HG02973 (cell line): Measurements from ENCODE around the gene ETFDH.
"Not testable (repeated sequence)": the region's sequence is repeated elsewhere in the genome, so short reads cannot be mapped to it uniquely, and the experiment has no call there.

ENCODE experiments used
- ATAC-seq: cut with Tn5 transposase; IDR thresholded peaks from one replicate; pipeline ENCODE4 v1.9.1; 2021; ENCODE audit warnings: moderate library complexity; ENCODE audit not compliant: unreplicated experiment

The ETFDH gene

DNA sequence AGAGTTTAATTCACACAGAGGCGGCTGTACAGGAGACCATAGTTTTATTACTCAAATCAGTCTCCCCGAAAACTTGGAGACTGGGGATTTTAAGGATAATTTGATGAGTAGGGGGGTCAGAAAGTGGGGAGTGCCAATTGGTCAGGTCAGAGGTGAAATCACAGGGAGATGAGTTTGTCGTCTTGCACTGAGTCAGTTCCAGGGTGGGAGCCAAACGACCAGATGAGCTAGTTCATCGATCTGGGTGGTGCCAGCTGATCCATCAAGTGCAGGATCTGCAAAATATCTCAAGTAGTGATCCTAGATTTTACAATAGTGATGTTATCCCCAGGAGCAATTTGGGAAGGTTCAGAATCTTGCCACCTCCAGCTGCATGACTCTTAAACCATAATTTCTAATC, 4.0 kb downstream of the ETFDH start:
- no peak for ATAC-seq

DNA sequence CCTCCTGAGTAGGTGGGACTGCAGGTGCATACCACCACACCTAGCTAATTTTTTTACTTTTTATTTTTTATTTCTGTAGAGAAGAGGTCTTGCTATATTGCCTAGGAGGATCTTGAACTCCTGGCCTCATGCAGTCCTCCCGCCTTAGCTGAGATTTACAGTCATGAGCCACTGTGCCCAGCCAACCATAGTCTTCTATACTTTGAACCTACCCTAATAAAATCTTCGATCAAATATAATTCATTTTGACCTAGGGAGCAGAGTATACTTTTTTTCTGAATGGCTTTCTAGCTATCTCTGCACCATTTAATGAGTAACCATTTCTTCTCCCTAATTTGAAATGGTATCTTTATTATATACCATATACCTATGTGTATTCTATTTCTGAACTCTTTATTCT, 6.7 kb downstream of the ETFDH start:
- no peak for ATAC-seq

DNA sequence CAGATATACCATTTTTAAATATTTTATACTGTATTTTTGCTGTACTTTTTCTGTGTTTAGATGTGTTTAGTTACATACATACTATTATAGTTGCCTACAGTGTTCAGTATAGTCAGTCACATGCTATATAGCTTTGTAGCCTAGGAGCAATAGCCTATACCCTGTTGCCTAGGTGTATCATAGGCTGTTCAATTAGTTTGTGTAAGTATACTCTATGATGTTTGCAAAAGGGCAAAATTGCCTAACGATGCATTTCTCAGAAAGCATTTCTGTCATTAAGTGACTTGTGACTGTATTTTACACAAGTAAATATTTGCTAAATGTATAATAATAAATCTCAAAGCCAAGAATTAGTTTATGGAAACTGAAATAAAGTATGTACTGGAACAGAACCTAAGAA, 9.5 kb downstream of the ETFDH start:
- ATAC-seq = no peak

DNA sequence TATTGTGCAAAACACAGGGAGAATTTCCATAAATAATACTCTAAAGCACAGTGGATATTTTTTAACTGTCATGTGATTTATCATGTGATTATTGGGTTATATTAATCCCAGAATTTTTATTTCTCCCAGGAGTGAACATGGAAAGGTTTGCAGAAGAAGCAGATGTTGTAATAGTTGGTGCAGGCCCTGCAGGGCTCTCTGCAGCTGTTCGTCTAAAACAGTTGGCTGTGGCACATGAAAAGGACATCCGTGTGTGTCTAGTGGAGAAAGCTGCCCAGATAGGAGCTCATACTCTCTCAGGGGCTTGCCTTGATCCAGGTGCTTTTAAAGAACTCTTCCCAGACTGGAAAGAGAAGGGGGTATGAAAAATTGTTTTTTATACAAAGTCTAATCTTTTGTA, 10.0 kb downstream of the ETFDH start:
- no peak for ATAC-seq

DNA sequence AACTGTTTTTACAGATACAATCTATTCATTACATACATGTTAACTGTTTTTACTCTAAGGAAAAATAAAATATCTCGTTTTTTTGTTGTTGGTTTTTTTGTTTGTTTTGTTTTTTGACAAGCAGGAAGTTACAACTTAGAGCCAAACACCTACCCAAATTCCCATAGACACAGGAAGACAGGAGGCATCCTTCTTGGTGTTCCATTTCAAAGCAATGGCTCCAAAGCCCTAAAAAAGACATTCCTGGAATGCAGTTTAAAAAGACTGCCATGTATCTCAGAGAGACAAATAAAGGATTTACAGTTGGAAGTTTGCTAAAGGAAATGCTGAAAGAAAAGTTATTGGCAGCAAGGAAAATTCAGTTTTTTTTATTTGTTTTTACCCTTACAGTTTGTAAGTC, 16.7 kb downstream of the ETFDH start:
- ATAC-seq = no peak

DNA sequence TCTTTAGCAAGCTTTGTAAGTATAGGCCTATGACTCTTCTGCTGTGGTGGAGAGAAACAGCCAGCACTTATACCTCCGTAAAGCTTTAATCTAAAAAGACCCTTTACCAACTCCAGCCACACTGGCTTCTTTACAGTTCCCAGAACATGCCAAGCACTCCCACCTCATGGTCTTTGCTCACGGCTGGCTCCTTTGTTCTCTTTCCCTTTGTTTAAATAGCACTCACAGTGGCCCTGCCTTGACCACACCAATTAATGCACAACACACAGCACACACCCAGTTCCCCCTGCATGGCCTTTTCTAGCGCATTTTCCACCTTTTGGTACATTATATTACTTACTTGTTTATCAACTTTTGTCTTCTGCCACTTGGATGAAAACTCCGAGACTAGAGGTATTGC, 32.2 kb downstream of the ETFDH start:
- no peak for ATAC-seq

DNA sequence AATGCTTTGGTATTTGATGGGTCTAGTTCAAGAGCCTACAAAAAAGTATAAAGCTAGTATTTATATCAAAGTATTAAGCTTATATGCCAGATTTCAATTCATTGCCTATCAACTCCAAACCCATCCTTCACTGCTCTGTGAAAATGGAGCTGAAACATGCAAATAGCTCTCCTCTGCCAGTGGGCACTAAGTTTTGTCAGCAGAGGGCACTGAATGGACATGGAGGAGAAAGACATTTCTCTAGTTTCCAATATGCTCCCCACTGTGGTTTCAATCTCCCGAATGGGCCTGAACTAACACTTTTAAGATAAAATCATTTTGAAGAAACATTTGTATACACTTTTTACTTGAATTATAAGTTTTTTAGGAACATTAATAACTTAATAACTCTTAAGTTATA, 38.7 kb downstream of the ETFDH start:
- ATAC-seq = no peak

DNA sequence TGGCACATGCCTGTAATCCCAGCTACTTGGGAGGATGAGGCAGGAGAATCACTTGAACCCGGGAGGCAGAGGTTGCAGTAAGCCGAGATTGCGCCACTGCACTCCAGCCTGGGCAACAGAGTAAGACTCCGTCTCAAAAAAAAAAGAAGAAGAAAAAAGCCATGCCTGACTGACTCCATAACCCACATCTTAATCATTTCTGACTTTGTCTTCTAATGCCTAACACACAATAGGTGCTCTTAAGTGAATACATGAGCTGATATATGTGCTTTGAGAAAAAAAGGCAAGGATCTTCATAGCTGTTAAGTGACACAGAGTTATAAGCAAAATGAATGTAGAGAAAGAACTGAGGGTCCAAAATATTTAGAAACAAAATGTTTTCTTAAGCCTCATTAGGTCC, 40.5 kb downstream of the ETFDH start:
- peak; percentile 49 for ATAC-seq

DNA sequence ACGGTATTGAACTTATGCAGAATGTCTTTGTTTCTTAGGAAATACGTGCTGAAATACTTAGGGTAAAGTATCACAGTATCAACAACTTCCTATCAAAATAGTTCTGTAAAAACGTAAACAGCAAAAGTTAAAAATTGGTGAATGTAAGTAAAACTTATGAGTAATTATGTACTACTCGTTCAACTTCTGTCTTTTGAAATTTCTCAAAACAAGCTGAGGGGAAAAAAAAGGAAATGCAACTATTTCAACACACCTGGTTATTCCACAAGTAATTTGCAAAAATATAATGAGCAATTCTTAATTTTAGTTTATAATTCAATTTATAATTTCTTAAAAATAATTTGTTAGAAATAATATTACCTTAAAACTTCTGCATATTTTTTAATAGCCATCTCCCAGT, 42.8 kb downstream of the ETFDH start:
- ATAC-seq = no peak

DNA sequence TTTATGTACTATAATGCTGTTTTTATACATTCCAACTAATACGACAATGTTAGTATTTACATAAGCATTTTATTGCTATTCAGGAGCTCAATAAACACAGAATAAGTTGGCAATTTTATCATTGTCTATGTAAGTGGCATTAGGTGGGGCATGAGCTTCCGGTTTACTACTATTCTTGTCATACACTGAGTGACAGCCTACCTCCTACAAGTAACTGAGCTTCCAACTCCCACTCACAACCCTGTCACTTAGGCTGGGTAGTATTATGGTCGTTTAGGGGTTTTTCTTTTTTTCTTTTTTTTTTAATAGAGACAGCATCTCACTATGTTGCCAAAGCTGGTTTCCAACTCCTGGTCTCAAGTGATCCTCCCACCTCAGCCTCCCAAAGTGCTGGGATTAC, 43.7 kb downstream of the ETFDH start:
- ATAC-seq = no peak

DNA sequence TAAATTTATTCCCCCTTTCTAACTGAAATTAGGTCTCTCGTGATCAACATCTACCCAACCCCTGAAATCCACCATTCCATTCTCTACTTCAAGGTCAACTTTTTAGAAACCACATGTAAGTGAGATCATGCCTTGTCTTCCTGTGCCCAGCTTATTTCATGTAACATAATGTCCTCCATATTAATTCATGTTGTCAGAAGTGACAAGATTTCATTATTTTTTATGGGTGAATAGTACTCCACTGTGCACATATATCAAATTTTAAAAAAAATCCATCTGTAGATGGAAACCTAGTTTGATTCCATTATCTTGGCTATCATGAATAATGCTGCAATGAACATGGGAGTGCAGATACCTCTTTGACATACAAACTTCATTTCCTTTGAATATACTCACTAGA, 49.6 kb downstream of the ETFDH start:
- ATAC-seq = no peak

DNA sequence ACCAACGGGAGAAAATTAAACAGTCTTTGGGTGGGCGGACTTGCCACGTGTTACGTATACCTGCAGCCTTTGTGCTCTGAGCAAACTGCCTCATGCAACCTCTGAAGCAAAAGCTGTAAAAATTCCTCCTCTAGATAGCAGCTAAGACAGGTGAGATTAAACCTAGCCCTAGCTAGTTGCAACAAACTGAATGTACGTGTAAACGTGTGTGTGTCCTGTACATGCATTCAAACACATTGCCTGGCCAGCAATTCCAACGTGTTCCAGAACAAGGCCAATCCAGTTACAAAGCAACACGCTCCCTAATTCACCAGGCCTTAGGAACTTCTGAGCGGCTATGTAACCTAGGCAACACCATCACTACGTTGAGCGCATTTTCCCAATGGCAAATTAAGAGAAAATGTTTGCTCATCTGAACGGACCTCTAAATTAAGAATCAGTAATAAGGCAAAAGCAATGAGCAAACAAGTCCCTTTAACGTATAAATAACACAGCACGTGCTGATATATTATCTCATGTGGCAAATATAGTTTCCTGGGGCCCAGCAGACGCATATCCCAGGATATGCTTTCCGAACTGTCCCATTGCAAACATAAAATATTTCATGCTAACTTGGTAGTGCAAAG, 50.3 kb downstream of the ETFDH start:
- peak; percentile 24 for ATAC-seq

DNA sequence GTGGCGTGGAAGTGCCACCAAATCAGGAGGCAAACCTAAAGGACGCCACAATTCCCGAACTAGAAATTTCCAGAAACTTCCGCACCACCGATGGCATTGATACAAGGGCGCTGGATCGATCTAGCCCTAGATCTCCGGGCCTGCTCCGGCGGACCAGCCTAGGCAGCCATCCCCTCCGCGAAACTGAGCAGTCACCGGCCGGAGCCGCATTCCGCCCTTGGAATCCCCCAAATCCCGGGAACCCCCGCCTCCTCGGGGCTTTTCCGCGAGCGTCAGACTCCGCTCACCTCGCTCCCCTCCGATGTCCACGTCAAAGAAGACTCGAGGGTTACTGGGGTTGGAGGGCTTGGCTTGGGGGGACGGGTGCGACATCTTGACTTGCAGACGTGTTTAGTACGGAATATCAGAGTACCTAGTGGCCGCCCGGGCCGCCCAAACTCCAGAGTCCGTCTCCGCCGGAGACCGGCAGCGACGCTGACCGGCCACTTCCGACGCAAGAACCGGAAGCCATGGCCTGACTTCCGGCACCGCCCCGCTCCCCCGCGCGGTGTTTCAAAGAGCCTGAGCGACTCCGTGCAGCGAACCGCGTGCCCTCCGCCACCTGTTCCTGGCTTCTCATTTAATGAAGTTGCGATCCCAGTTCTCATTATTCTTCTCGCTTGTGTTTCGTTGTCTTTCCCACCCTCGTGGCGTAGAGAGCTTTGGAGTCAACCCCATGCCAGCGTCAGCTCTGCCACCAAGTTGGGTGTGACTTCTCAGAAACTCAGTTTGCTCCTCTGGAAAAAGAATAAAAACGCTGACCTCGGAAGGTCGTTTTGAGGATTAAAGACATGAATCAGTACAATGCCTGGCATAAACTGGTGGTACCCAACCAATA, 51.1 kb downstream of the ETFDH start, which contains the start of gene PPID:
PPID (minus strand) TSS at position 480 of the 877 bp plus-strand sequence; CDS start at position 372, 108 bp downstream.
- ATAC-seq = peak; percentile 96

DNA sequence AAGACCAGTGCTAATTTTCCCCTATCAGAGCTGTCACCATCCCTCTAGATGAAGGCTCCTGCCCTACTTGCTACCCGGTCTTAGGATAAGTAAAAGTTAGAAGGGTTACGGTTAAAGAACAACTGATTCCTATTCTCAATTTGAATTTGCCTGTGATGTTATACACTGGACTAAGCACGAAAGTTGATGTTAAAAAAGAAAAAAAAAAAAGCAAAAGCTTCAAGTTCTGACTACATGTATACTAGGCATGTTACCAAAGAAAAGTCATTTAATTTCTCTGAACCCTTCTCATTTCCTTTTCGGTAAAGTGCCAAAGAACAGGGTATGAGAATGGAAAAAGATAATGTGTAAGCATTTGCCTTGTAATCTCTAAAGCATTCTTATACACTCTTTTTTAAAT, 52.5 kb downstream of the ETFDH start:
- no peak for ATAC-seq

DNA sequence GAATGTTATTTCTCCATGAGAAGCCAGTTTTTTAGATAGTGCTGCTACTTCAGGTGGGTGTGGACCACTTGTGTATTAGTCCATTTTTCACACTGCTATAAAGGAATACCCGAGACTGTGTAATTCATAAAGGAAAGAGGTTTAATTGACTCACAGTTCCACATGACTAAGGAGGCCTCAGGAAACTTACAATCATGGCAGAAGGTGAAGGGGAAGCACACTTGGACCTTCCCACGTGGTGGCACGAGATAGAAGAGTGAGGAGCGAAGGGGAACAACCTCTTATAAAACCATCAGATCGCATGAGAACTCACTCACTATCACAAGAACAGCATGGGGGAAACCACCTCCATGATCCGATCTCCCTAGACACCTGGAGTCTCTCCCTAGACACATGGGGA, 54.5 kb downstream of the ETFDH start:
- ATAC-seq = no peak

DNA sequence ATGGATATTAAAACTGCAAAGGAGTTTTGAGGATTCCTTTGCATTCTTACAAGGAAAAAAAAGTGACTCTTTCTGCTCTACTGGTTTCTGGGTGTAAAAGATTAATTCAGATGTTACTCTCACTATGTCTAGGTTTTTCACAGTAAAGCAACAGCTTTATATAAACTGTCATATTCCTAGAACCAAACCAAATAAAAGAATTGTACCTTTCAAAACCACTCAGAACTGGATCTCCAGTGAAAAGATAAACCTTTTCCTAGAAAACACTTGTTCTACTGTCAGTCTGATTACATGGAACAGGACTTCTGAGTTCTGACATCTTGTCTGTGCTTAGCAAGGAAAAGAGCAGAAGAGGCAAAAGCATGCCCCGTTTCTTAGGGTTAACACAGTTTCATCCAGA, 56.1 kb downstream of the ETFDH start:
- no peak for ATAC-seq

DNA sequence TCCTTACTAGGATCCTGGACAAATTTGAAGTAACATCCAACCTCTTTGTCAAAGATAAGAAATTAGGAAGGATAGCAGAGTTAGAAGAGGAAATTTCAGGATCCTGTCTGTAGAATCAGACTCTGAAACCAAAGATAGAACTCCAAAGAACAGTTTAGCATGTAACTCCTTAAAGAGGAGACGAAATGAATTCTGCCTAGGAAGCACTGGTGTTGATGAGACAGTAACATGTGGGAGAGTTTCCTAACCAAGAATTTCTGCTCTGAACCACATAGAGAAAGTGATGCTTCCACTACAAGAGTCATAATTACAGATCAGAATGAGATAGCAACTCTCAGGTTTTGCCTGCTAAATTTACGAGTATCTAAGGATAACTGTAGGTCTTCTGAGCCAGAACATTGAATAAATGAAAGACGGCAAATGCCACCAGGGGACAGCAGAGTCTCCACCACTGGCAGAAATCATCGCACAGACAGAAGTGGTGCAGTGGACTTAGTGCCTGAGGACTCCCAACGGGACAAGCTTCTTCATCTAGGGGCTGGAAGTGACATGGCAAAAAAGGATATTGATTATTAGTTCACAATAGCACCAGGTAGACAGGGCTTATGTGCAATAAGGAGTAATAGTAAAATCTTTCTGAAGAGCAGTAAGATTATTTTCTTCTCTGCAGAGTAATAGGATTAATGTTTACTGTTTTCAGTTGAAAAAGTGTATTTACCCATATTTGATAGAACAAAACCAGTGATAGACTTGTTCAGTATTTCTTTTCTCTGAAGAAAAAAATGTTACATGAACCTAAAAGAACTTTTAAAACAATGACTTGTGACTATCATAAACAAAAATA, 57.8 kb downstream of the ETFDH start:
- peak; percentile 83 for ATAC-seq

DNA sequence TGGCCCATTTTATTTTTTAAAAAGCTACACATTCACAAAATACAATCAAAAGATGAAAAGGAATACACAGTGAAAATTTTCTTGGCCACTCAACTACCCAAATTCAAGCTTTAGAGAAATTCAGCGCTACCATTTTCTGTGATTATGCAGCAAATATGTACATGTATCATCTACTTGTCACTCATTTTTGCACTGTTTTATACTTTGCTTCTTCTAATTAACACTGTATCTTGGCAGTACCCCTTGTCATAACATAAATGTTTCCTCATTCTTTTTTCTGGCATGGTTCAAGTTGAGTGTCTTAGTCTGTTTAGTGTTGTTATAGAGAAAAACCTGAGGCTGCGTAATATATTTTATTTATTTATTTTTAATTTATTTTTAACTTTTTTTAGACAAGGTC, 66.8 kb downstream of the ETFDH start:
- no peak for ATAC-seq

DNA sequence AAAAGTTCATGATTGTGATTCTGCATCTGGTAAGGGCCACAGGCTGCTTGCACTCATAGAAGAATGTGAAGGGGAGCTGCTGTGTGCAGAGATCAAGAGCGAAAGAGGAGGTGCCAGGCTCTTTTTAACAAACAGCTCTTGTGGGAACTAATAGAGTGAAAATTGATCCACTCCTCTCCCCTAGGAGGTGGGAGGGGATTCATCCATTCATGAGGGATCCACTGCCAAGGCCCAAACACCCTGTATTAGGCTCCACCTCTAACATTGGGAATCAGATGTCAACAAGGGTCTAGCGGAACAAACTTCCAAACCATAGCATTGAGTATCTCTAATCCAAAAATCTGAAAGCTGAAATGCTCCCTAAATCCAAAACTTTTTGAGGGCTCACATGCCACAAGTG, 67.5 kb downstream of the ETFDH start:
- no peak for ATAC-seq

DNA sequence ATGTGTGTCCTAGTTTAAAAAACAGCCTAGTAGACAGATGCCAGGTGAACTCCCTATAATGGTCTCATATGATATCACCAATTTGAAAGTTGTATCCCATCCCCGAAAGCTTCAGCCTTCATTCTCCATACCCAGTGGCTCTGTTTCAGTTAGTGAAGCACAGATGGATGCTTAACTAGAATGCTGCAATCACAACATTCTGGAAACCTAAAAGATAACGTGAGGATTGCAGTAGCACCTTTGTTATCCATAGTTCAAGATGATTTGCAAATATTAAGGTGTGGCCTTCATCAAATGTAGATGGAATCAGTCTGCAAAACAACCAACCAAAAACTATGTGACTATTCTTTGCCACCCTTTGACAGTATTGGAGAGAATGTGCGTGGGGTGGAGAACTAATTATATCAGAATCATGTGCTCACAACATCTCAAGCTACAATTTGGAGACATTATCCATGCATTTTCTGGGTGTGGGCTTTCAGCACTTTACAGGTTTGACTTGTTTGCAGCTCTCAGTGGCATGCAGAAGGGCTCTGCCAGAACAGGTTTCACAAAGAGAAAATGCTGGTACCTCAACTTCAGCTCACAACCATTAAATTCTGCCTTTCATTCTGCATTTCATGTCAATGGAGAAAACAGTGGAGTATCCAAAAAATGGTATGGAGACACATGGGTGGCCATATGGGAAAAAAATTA, 69.4 kb downstream of the ETFDH start:
- ATAC-seq = no peak

DNA sequence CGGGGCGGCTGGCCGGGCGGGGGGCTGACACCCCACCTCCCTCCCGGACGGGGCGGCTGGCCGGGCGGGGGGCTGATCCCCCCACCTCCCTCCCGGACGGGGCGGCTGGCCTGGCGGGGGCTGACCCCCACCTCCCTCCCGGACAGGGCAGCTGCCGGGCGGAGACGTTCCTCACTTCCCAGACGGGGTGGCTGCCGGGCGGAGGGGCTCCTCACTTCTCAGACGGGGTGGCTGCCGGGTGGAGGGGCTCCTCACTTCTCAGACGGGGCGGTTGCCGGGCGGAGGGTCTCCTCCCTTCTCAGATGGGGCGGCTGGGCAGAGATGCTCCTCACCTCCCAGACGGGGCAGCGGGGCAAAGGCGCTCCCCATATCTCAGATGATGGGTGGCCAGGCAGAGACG, 74.4 kb downstream of the ETFDH start:
- not testable (repeated sequence) for ATAC-seq
